ENCODE measurements around the gene SAXO2.
"Not testable (repeated sequence)": the region's sequence is repeated elsewhere in the genome, so short reads cannot be mapped to it uniquely, and the experiment has no call there.

- not testable (repeated sequence) for TF ChIP-seq CTCF (conservative IDR thresholded peaks at IDR 0.05; ENCODE audit: low read depth, low read length); EZH2 (IDR thresholded peaks at IDR 0.05; ENCODE audit: borderline replicate concordance, low read depth, low read length, poor library complexity, severe bottlenecking)
These were observed 24.6 kb upstream of the SAXO2 start for GRCh38 chr15:82237944-82238534.

Measured in A673 (cell line).